CD4-positive, CD25-positive, alpha-beta regulatory T cell (primary cell): ENCODE results near the gene PDZD2. TPM values are rescaled to one million over a fixed set of nuclear protein-coding genes. Genes with fewer than 3 reads are reported as not detected.
A peak's percentile ranks its signal among the peaks of the same experiment; 100 is the strongest.

Experiments
- ATAC-seq, 2 donors: fragments of 150-1000 bp; cut with Tn5 transposase; one replicate each; pipeline ENCODE4 v1.10.0; 2021; ENCODE audit warnings: low read depth in 2 of 2, moderate number of reproducible peaks in 2 of 2, moderate library complexity in 1 of 2
- DNase-seq, 3 donors: peaks; one replicate each; pipeline versions ENCODE4 v3.0.0 to v3.0.0-alpha.2; 2012 to 2022; ENCODE audit warnings: mixed read lengths in 1 of 3
- H3K27ac ChIP-seq: one replicate; pipeline ENCODE4 v1.7.0; 2013; ENCODE audit warnings: mild to moderate bottlenecking, low read length; ENCODE audit not compliant: insufficient read depth, poor library complexity, severe bottlenecking
- H3K27me3 ChIP-seq: one replicate; pipeline ENCODE4 v1.7.0; 2013; ENCODE audit warnings: low read length; ENCODE audit not compliant: control insufficient read depth, insufficient read depth
- H3K36me3 ChIP-seq: one replicate; pipeline ENCODE4 v1.7.0; 2013; ENCODE audit warnings: mild to moderate bottlenecking, low read length, moderate library complexity; ENCODE audit not compliant: control insufficient read depth, insufficient read depth
- H3K4me1 ChIP-seq: 2 replicates; pipeline ENCODE4 v1.7.0; 2013; ENCODE audit warnings: mild to moderate bottlenecking, low read length; ENCODE audit not compliant: insufficient read depth, control insufficient read depth, poor library complexity, severe bottlenecking
- H3K4me3 ChIP-seq: one replicate; pipeline ENCODE4 v1.7.0; 2013; ENCODE audit warnings: low read depth, mild to moderate bottlenecking, low read length, moderate library complexity
- H3K9me3 ChIP-seq, 2 experiments: 1 replicate in 1 of 2; 2 replicates in 1 of 2; pipeline ENCODE4 v1.7.0; 2013; ENCODE audit warnings: low read length in 2 of 2, mild to moderate bottlenecking in 1 of 2, moderate library complexity in 1 of 2; ENCODE audit not compliant: control insufficient read depth in 2 of 2
- H3K27ac Mint-ChIP-seq, 3 donors: one replicate each; pipeline ENCODE4 v1.8.0; 2020 to 2022; ENCODE audit warnings: mild to moderate bottlenecking in 3 of 3, mixed read lengths in 3 of 3, moderate library complexity in 2 of 3
- H3K27me3 Mint-ChIP-seq: one replicate; pipeline ENCODE4 v1.8.0; 2022; ENCODE audit warnings: mild to moderate bottlenecking, mixed read lengths
- H3K36me3 Mint-ChIP-seq: one replicate; pipeline ENCODE4 v1.8.0; 2020; ENCODE audit warnings: mixed read lengths
- H3K4me1 Mint-ChIP-seq, 4 donors: one replicate each; pipeline ENCODE4 v1.8.0; 2020 to 2022; ENCODE audit warnings: mixed read lengths in 4 of 4, mild to moderate bottlenecking in 1 of 4
- H3K4me3 Mint-ChIP-seq, 4 donors: one replicate each; pipeline ENCODE4 v1.8.0; 2020 to 2022; ENCODE audit warnings: mild to moderate bottlenecking in 4 of 4, mixed read lengths in 4 of 4, moderate library complexity in 3 of 4
- H3K9me3 Mint-ChIP-seq, 7 donors: one replicate each; pipeline ENCODE4 v1.8.0; 2020 to 2022; ENCODE audit warnings: mixed read lengths in 7 of 7, mild to moderate bottlenecking in 3 of 7, moderate library complexity in 2 of 7
- polyA plus RNA-seq, 4 donors: library from polyadenylated mRNA; unstranded; fragments of 300-500 nt; fragmentation: Illumina TruSeq; gene quantifications; one replicate each; pipeline ENCODE4 v1.2.3, GENCODE V29; 2021
- total RNA-seq: library from RNA; stranded (reverse); gene quantifications from one replicate; pipeline ENCODE4 v1.2.3, GENCODE V29; 2022

The PDZD2 gene
- total and polyA plus RNA-seq, 5 donors from 2014 or later = 0.06 to 1.3 (median 0.25) TPM

DNA sequence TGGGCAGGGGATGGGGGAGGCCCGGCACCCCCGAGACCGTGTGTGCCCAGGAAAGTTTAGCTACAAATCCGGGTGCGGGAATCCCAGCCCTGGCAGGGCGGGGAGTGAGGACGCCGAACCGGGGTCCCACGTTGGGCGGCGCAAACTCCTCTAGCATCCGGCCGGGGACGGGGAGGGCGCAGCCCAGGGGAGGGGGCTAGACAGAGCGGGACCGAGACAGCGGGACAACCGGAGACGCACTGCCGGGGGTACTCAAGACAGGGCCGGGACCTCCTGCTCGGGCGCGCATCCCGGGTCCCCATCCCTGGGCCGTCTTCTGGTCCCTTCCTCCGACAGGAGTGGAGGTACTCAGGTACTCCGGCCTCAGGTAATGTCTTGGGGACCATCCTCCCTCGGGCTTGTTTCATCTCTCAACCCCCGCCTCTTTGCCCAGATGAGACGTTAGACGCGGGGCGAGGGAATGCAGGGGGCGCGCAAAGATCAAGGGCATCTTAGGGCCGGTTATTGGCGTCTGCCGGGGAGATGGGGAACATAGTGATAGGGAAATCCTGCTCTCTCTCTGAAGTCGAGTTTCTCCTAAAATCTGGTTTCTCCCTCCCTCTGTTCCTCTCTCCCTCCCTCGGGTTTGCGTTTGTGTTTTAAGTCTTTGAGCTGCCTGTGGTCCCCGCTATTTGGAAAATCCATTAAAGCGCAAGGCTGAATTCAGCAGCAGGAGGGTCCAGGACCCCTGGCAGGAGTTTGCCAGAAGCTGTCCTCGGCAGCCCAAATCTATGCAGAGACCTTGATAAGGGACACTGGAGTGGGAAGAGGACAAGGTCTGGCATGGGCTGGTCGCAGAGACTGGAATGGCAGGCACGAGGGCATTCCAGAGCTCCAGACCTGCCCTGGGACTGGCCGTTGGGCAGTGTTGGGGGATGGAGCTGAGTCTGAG, 815 bp downstream of the PDZD2 start:
- peaks cover 7% of the 10 kb centered on the region for H3K27me3 ChIP-seq
- H3K4me1 Mint-ChIP-seq = peaks cover 0 to 11% (median 0%) of the 10 kb centered on the region in 4 donors
- H3K4me1 ChIP-seq = peaks cover 5% of the 10 kb centered on the region
- H3K27ac Mint-ChIP-seq = no peak overlapping the region
- H3K27me3 Mint-ChIP-seq = peaks cover 19% of the 10 kb centered on the region
- DNase-seq (no peak), ATAC-seq (no peak)
- no peaks in the 10 kb centered on the region for H3K36me3 Mint-ChIP-seq
- peak overlapping the region in 3 of 4 donors; percentile 58 to 83 (median 66) for H3K4me3 Mint-ChIP-seq
- no peak overlapping the region for H3K4me3 ChIP-seq
- H3K36me3 ChIP-seq = no peaks in the 10 kb centered on the region
- peaks cover 0 to 4% (median 0%) of the 10 kb centered on the region in 7 donors for H3K9me3 Mint-ChIP-seq
- H3K27ac ChIP-seq = no peak overlapping the region
- H3K9me3 ChIP-seq = no peaks in the 10 kb centered on the region

- H3K27me3 ChIP-seq = peaks cover 7% of the 10 kb centered on the region
- H3K9me3 ChIP-seq = no peaks in the 10 kb centered on the region
- peaks cover 0 to 11% (median 0%) of the 10 kb centered on the region in 4 donors for H3K4me1 Mint-ChIP-seq
- peaks cover 0 to 4% (median 0%) of the 10 kb centered on the region in 7 donors for H3K9me3 Mint-ChIP-seq
- H3K4me1 ChIP-seq = peaks cover 5% of the 10 kb centered on the region
- no peaks in the 10 kb centered on the region for H3K36me3 ChIP-seq
- no peak overlapping the region for H3K4me3 ChIP-seq
- ATAC-seq (no peak), DNase-seq (no peak)
- H3K4me3 Mint-ChIP-seq = no peak overlapping the region
- no peak overlapping the region for H3K27ac Mint-ChIP-seq
- peaks cover 20% of the 10 kb centered on the region for H3K27me3 Mint-ChIP-seq
- H3K36me3 Mint-ChIP-seq = no peaks in the 10 kb centered on the region
- no peak overlapping the region for H3K27ac ChIP-seq
Measured at GRCh38 chr5:31640573-31640972, 1.6 kb downstream of the PDZD2 start.

DNA sequence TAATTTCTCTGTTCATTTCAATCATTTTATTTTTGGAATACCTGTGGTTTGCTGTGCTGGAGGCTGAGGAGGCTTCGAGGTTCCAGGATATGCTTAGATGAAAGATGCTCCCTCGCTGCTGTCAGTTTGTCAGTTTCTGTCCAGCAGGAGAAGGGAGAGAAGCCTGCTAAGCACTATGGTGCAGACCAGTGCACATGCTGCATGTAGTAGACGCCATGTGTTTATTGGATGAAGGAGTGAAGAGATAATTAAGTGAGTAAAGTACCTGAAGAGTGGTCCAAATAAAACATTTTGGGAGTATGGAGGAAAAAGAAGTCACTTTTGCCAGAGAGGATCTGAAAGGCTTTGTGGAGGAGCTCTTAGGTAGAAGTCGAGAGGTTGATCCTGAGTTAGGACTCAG, 2.1 kb downstream of the PDZD2 start:
- peaks cover 20% of the 10 kb centered on the region for H3K27me3 Mint-ChIP-seq
- Histone ChIP-seq H3K27me3 (peaks cover 7% of the 10 kb centered on the region), H3K4me3 (no peak overlapping the region), H3K36me3 (no peaks in the 10 kb centered on the region), H3K27ac (no peak overlapping the region), H3K4me1 (peaks cover 5% of the 10 kb centered on the region), H3K9me3 (no peaks in the 10 kb centered on the region)
- DNase-seq = no peak
- no peak overlapping the region for H3K27ac Mint-ChIP-seq
- no peaks in the 10 kb centered on the region for H3K36me3 Mint-ChIP-seq
- ATAC-seq = no peak
- H3K4me3 Mint-ChIP-seq = no peak overlapping the region
- peaks cover 0 to 11% (median 0%) of the 10 kb centered on the region in 4 donors for H3K4me1 Mint-ChIP-seq
- peaks cover 0 to 4% (median 0%) of the 10 kb centered on the region in 7 donors for H3K9me3 Mint-ChIP-seq

DNA sequence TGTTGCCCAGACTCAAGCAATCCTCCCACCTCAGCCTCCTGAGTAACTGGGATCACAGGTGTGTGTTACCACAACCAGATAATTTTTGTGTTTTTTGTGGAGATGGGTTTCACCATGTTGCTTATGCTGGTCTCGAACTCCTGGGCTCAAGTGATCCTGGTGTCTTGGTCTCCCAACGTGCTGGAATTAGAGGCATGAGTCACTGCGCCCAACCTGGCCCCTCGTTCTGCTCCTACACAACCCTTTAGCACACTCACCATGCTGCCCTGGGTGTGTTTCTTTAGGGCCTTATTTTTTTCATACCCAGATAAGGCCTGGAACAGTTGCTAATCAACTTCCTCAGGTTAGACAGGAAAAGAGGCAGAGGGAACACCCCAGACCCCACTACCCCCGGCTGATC, 2.6 kb downstream of the PDZD2 start:
- no peak overlapping the region for H3K27ac ChIP-seq
- peaks cover 5% of the 10 kb centered on the region for H3K4me1 ChIP-seq
- Mint-ChIP-seq H3K9me3 (peaks cover 0 to 3% (median 0%) of the 10 kb centered on the region in 7 donors), H3K36me3 (no peaks in the 10 kb centered on the region), H3K4me3 (no peak overlapping the region), H3K4me1 (peaks cover 0 to 11% (median 0%) of the 10 kb centered on the region in 4 donors), H3K27ac (no peak overlapping the region), H3K27me3 (peaks cover 20% of the 10 kb centered on the region)
- H3K4me3 ChIP-seq = no peak overlapping the region
- no peaks in the 10 kb centered on the region for H3K9me3 ChIP-seq
- no peak for DNase-seq
- H3K36me3 ChIP-seq = no peaks in the 10 kb centered on the region
- ATAC-seq = no peak
- H3K27me3 ChIP-seq = peaks cover 7% of the 10 kb centered on the region

DNA sequence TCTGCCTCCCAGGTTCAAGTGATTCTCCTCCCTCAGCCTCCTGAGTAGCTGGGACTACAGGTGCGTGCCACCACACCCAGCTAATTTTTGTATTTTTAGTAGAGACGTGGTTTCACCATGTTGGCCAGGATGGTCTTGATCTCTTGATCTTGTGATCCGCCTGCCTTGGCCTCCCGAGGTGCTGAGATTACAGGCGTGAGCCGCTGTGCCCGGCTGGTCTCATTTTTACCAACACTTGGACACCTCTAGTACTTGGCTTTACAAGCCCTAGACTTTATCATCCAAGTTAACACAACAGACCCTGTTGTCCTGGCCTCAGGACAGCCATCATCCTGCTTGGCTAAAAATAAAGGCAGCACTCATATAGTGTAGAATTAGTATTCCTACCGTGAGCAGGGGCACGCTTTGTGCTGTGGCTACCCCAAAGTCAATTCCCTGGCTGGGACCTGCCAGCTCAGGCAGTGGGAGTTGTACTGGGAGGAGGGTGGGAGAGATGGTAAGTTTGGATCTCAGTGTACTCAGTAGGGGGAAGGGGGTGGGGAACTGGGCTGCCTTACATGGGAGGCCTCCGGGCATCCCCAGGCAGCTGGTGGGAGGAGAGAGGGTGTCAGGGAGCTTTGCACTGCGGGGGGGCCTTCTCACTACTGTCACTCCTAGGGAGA, 6.6 kb downstream of the PDZD2 start:
- no peaks in the 10 kb centered on the region for H3K4me1 Mint-ChIP-seq
- DNase-seq (no peak), ATAC-seq (no peak)
- peaks cover 11% of the 10 kb centered on the region for H3K27me3 Mint-ChIP-seq
- no peaks in the 10 kb centered on the region for H3K36me3 Mint-ChIP-seq
- Histone ChIP-seq H3K9me3 (no peaks in the 10 kb centered on the region), H3K27me3 (no peaks in the 10 kb centered on the region), H3K4me1 (no peaks in the 10 kb centered on the region), H3K4me3 (no peak overlapping the region), H3K27ac (no peak overlapping the region), H3K36me3 (no peaks in the 10 kb centered on the region)
- no peak overlapping the region for H3K4me3 Mint-ChIP-seq
- no peaks in the 10 kb centered on the region for H3K9me3 Mint-ChIP-seq
- H3K27ac Mint-ChIP-seq = no peak overlapping the region

DNA sequence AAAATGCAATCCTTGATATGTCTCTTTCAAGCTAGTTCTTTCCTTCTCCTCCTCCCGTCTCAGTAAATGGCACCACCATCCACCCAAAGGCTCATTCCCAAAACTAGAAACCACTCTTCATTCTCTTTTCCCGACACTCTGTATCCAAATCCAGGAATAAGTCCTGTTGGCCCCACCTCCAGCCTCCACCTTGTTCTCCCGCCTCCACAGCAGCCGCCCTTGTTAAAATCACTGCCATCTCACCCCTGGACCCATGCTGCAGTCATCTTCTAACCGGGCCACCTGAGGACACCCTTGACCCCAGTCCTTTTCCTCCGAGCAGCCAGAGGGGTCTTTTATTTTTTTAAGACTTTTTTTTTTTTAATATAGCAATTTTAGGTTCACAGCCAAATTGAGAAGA, 9.4 kb downstream of the PDZD2 start:
- Mint-ChIP-seq H3K4me3 (no peak overlapping the region), H3K9me3 (no peaks in the 10 kb centered on the region), H3K36me3 (no peaks in the 10 kb centered on the region), H3K4me1 (no peaks in the 10 kb centered on the region), H3K27ac (no peak overlapping the region), H3K27me3 (peaks cover 11% of the 10 kb centered on the region)
- Histone ChIP-seq H3K27ac (no peak overlapping the region), H3K36me3 (no peaks in the 10 kb centered on the region), H3K4me1 (no peaks in the 10 kb centered on the region), H3K9me3 (no peaks in the 10 kb centered on the region), H3K4me3 (no peak overlapping the region), H3K27me3 (no peaks in the 10 kb centered on the region)
- DNase-seq = no peak
- ATAC-seq = no peak

GRCh38 chr5:31651241-31651640, 12.3 kb downstream of the PDZD2 start:
- H3K36me3 ChIP-seq = no peaks in the 10 kb centered on the region
- no peak overlapping the region for H3K4me3 ChIP-seq
- no peak for DNase-seq
- H3K9me3 Mint-ChIP-seq = peaks cover 0 to 1% (median 0%) of the 10 kb centered on the region in 7 donors
- no peak overlapping the region for H3K27ac ChIP-seq
- H3K9me3 ChIP-seq = no peaks in the 10 kb centered on the region
- peaks cover 4% of the 10 kb centered on the region for H3K27me3 Mint-ChIP-seq
- no peaks in the 10 kb centered on the region for H3K27me3 ChIP-seq
- no peaks in the 10 kb centered on the region for H3K4me1 Mint-ChIP-seq
- ATAC-seq = no peak
- no peak overlapping the region for H3K27ac Mint-ChIP-seq
- H3K36me3 Mint-ChIP-seq = no peaks in the 10 kb centered on the region
- no peaks in the 10 kb centered on the region for H3K4me1 ChIP-seq
- no peak overlapping the region for H3K4me3 Mint-ChIP-seq
